Ascending aorta (tissue), 2 donors: ENCODE measurements around the gene GAB4. TPM values are rescaled to one million over a fixed set of nuclear protein-coding genes. Genes with fewer than 3 reads are reported as not detected.

Experiments
- DNase-seq, 2 donors: peaks; one replicate each; pipeline ENCODE4 v3.0.0-alpha.2; 2019; ENCODE audit warnings: low spot score in 2 of 2
- H3K27ac ChIP-seq, 2 donors: fragments of 200-600 bp; sonication (generic); one replicate each; pipeline ENCODE4 v1.5.1; 2016 to 2017; ENCODE audit warnings: mild to moderate bottlenecking in 1 of 2
- H3K27me3 ChIP-seq: fragments of 200-600 bp; sonication (generic); one replicate; pipeline ENCODE4 v1.5.1; 2017
- H3K36me3 ChIP-seq, 2 donors: fragments of 200-600 bp; sonication (generic); one replicate each; pipeline ENCODE4 v1.5.1; 2016
- H3K4me1 ChIP-seq, 2 donors: fragments of 200-600 bp; sonication (generic); one replicate each; pipeline ENCODE4 v1.5.1; 2016 to 2017; ENCODE audit warnings: mild to moderate bottlenecking in 1 of 2
- H3K4me3 ChIP-seq, 2 donors: fragments of 200-600 bp; sonication (generic); one replicate each; pipeline ENCODE4 v1.5.1; 2016 to 2017; ENCODE audit warnings: mild to moderate bottlenecking in 1 of 2
- H3K9me3 ChIP-seq, 2 donors: fragments of 200-600 bp; sonication (generic); one replicate each; pipeline ENCODE4 v1.5.1; 2016
- intact Hi-C: fragments of 100-400 bp; cut with DNase I; formaldehyde crosslinking; loops from one replicate; pipeline ENCODE4 v1.15.1; 2023
- total RNA-seq: library from RNA; depleted of rRNA; stranded (reverse); fragments of >200 nt; gene quantifications from one replicate; pipeline ENCODE4 v1.1.0, GENCODE V29; 2016
- TF ChIP-seq, protein P1 (sequence below), 3 experiments: fragments of 200-600 bp in 2 of 3; fragments of 450-650 bp in 1 of 3; sonication (generic) in 2 of 3; IDR thresholded peaks; one replicate each; pipeline ENCODE4 v1.5.1; 2016 to 2019; ENCODE audit warnings: antibody characterized with exemption in 3 of 3, mild to moderate bottlenecking in 1 of 3, moderate library complexity in 1 of 3

Gene GAB4
- total RNA-seq, 1 donor from 2014 or later, result not detected

DNA sequence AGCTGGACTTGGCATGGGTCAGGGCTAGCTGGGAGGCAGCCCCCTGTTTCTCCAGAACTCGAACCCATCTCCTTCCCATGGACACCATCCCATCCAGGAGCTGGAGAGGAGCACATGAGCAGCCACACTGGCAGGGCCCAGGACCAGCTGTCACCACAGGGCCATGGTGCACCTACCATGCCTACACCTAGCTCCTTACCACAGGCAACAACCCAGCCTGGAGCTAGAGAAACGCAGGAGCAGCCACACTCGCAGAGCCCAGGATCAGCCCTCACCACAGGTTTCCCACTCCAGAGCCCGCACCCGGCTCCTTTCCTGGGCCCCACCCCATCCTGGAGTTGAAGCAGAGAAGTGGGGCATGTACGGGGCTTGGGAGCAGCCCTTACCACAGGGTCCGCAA lies 50.2 kb downstream of the GAB4 start:
- H3K27me3 ChIP-seq, result no peaks in the 10 kb centered on the region
- H3K27ac ChIP-seq, result no peak overlapping the region
- no peaks in the 10 kb centered on the region for H3K36me3 ChIP-seq
- DNase-seq, result no peak
- no peaks in the 10 kb centered on the region for H3K4me1 ChIP-seq
- intact Hi-C loops, result no loop called here
- TF ChIP-seq, protein P1, sequence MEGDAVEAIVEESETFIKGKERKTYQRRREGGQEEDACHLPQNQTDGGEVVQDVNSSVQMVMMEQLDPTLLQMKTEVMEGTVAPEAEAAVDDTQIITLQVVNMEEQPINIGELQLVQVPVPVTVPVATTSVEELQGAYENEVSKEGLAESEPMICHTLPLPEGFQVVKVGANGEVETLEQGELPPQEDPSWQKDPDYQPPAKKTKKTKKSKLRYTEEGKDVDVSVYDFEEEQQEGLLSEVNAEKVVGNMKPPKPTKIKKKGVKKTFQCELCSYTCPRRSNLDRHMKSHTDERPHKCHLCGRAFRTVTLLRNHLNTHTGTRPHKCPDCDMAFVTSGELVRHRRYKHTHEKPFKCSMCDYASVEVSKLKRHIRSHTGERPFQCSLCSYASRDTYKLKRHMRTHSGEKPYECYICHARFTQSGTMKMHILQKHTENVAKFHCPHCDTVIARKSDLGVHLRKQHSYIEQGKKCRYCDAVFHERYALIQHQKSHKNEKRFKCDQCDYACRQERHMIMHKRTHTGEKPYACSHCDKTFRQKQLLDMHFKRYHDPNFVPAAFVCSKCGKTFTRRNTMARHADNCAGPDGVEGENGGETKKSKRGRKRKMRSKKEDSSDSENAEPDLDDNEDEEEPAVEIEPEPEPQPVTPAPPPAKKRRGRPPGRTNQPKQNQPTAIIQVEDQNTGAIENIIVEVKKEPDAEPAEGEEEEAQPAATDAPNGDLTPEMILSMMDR (IDR thresholded peaks at IDR 0.05), result no peak
- H3K4me3 ChIP-seq, result no peak overlapping the region
- no peaks in the 10 kb centered on the region for H3K9me3 ChIP-seq

DNA sequence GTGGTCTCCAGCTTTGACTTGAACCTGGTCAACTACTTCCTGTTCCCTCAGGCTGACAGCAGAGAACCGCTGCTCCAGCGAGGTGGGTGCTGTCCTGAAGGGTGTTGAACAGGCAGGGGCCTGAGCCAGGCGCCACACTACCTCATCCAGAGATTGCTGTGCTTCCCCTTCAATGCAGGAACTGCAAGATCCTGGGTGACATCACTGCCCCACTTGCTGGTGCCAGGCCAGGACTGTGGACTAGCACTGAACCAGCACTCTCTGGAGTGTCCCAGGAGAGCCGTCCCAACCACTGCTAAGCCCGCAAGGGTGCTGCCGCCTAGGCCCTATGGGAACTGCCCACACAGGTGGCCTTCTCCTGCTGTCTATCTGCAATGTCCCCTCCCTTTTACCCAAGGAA lies 51.7 kb downstream of the GAB4 start:
- no peaks in the 10 kb centered on the region for H3K4me1 ChIP-seq
- intact Hi-C loops, result no loop called here
- TF ChIP-seq, protein P1 (IDR thresholded peaks at IDR 0.05), result no peak
- H3K9me3 ChIP-seq, result no peaks in the 10 kb centered on the region
- no peaks in the 10 kb centered on the region for H3K36me3 ChIP-seq
- no peaks in the 10 kb centered on the region for H3K27me3 ChIP-seq
- DNase-seq, result no peak
- no peak overlapping the region for H3K27ac ChIP-seq
- H3K4me3 ChIP-seq, result no peak overlapping the region

DNA sequence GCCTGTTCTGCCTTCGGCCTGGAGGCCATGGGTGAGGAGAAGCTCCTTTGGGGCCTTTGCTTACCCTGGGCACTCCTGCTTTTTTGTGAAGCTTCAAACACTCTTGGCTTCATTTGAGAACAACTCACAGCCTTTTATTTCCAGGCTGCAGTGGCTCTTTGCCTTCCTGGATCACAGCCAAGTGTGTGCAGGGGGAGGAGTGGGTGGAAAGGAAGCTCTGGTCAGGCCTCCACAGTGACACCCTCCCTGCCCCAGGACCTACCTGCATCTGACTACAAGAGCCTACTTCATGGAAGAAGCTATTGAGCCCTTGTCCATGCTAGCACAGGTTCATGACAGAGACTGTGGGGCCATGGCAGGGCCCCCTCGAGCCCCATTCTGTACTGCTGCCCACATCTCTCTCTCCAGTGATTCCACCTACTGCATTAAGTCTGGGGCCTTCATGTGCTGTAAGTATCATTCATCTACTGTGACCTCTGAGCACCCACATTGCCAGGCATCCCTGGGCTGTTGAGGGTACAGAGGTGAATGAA lies 52.3 kb downstream of the GAB4 start:
- intact Hi-C loops, result no loop called here
- TF ChIP-seq, protein P1 (IDR thresholded peaks at IDR 0.05), result no peak
- Histone ChIP-seq H3K4me3 (no peak overlapping the region), H3K9me3 (no peaks in the 10 kb centered on the region), H3K27ac (no peak overlapping the region), H3K4me1 (no peaks in the 10 kb centered on the region), H3K27me3 (no peaks in the 10 kb centered on the region), H3K36me3 (no peaks in the 10 kb centered on the region)
- no peak for DNase-seq

DNA sequence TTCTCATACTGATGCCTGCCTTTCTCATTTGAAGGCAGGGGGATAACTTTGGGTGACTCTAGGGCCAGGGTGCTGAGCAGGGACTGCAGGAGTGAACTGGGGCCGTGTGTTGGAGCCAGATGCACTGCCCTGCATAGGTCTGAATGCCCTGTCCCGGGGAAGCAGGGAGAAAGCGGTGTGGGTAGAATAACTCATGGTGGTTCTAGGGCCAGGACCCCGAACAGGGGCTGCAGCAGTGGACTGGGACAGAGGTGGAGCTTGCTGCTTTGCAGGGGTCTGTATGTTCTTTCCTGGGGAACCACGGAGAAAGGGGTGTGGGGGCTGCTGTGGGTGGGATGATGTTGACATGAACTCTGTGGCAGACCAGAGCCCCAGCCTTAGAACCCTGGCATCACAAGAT lies 52.9 kb downstream of the GAB4 start:
- no peaks in the 10 kb centered on the region for H3K9me3 ChIP-seq
- no peak for DNase-seq
- H3K4me1 ChIP-seq, result no peaks in the 10 kb centered on the region
- TF ChIP-seq, protein P1 (IDR thresholded peaks at IDR 0.05), result no peak
- H3K4me3 ChIP-seq, result no peak overlapping the region
- intact Hi-C loops, result no loop called here
- H3K27me3 ChIP-seq, result no peaks in the 10 kb centered on the region
- H3K27ac ChIP-seq, result no peak overlapping the region
- no peaks in the 10 kb centered on the region for H3K36me3 ChIP-seq

DNA sequence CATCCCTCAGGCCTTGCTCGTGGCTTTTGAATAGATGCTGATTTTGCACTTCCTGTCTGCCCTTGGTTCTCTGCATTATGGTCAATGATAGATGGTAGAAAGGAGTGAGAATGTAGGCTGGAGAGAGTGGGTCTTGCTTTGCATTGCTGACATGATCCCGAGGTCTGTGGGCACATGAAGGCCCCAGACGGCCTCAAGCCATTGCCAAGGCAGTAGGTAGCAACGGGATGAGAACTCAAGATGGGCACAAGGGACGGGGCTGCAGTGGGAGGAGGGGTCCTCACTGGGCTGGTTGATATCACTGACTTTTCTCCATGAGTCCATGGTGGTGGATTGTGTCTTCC lies 54.0 kb downstream of the GAB4 start:
- no peaks in the 10 kb centered on the region for H3K9me3 ChIP-seq
- no peaks in the 10 kb centered on the region for H3K4me1 ChIP-seq
- no peak for DNase-seq
- intact Hi-C loops, result no loop called here
- H3K27ac ChIP-seq, result no peak overlapping the region
- H3K36me3 ChIP-seq, result no peaks in the 10 kb centered on the region
- H3K27me3 ChIP-seq, result no peaks in the 10 kb centered on the region
- H3K4me3 ChIP-seq, result no peak overlapping the region
- TF ChIP-seq, protein P1 (IDR thresholded peaks at IDR 0.05), result no peak
